CD4-positive, alpha-beta memory T cell (primary cell): ENCODE results near the gene SLC29A1. TPM values are rescaled to one million over a fixed set of nuclear protein-coding genes. Genes with fewer than 3 reads are reported as not detected.
A peak's percentile ranks its signal among the peaks of the same experiment; 100 is the strongest.

Source experiments
- CTCF ChIA-PET: fragments of 350-600 bp; sonication (Branson Sonifier 250); formaldehyde crosslinking; loops from one replicate; lab custom pipeline; 2021; ENCODE audit warnings: inconsistent platforms; ENCODE audit not compliant: partially characterized antibody; lab: Charles Lee
- POLR2A ChIA-PET: fragments of 350-600 bp; sonication (Branson Sonifier 250); formaldehyde crosslinking; loops from one replicate; lab custom pipeline; 2021; ENCODE audit not compliant: partially characterized antibody; lab: Charles Lee
- DNase-seq, 5 donors: peaks; one replicate each; pipeline versions ENCODE4 v3.0.0 to v3.0.0-alpha.2; 2020 to 2022; ENCODE audit warnings: mixed read lengths in 1 of 5
- H3K27ac ChIP-seq: one replicate; pipeline ENCODE4 v1.7.0; 2013; ENCODE audit warnings: low read depth, low read length
- H3K27me3 ChIP-seq: 2 replicates; pipeline ENCODE4 v1.7.0; 2013; ENCODE audit warnings: mild to moderate bottlenecking, low read length, moderate library complexity; ENCODE audit not compliant: insufficient read depth
- H3K36me3 ChIP-seq: 2 replicates; pipeline ENCODE4 v1.7.0; 2013; ENCODE audit warnings: mild to moderate bottlenecking, low read length, moderate library complexity; ENCODE audit not compliant: insufficient read depth
- H3K4me1 ChIP-seq: 2 replicates; pipeline ENCODE4 v1.7.0; 2013; ENCODE audit warnings: mild to moderate bottlenecking, low read length, moderate library complexity; ENCODE audit not compliant: insufficient read depth
- H3K4me3 ChIP-seq, 2 donors: one replicate each; pipeline ENCODE4 v1.7.0; 2013; ENCODE audit warnings: low read length in 2 of 2, mild to moderate bottlenecking in 1 of 2
- H3K9me3 ChIP-seq, 2 donors: one replicate each; pipeline ENCODE4 v1.7.0; 2013; ENCODE audit warnings: low read length in 2 of 2, control low read depth in 1 of 2; ENCODE audit not compliant: control insufficient read depth in 1 of 2
- H3K27ac Mint-ChIP-seq, 7 donors: one replicate each; pipeline ENCODE4 v1.8.0; 2020 to 2021; ENCODE audit warnings: mixed read lengths in 7 of 7, mild to moderate bottlenecking in 6 of 7, inconsistent platforms in 3 of 7, moderate library complexity in 3 of 7
- H3K27me3 Mint-ChIP-seq, 2 donors: one replicate each; pipeline ENCODE4 v1.8.0; 2020 to 2021; ENCODE audit warnings: mixed read lengths in 2 of 2
- H3K36me3 Mint-ChIP-seq, 2 donors: one replicate each; pipeline ENCODE4 v1.8.0; 2020 to 2021; ENCODE audit warnings: mixed read lengths in 2 of 2, inconsistent platforms in 1 of 2, mild to moderate bottlenecking in 1 of 2
- H3K4me1 Mint-ChIP-seq, 4 donors: one replicate each; pipeline ENCODE4 v1.8.0; 2020 to 2021; ENCODE audit warnings: mixed read lengths in 4 of 4, mild to moderate bottlenecking in 1 of 4
- H3K4me3 Mint-ChIP-seq, 8 donors: one replicate each; pipeline ENCODE4 v1.8.0; 2020 to 2021; ENCODE audit warnings: mixed read lengths in 8 of 8, mild to moderate bottlenecking in 7 of 8, moderate library complexity in 6 of 8, inconsistent platforms in 3 of 8
- H3K9me3 Mint-ChIP-seq, 8 donors: one replicate each; pipeline ENCODE4 v1.8.0; 2020 to 2021; ENCODE audit warnings: mixed read lengths in 8 of 8, mild to moderate bottlenecking in 5 of 8, inconsistent platforms in 3 of 8, moderate library complexity in 1 of 8
- intact Hi-C: fragments of 100-400 bp; cut with micrococcal nuclease; formaldehyde crosslinking; loops from one replicate; pipeline ENCODE4 v1.15.1; 2023
- polyA plus RNA-seq, 2 donors: library from polyadenylated mRNA; unstranded; fragments of 300-500 nt; fragmentation: Illumina TruSeq; gene quantifications; one replicate each; pipeline ENCODE4 v1.2.3, GENCODE V29; 2021
- total RNA-seq, 2 experiments: library from RNA; stranded (reverse); gene quantifications; one replicate each; pipeline ENCODE4 v1.2.3, GENCODE V29; 2021

Gene SLC29A1
- total and polyA plus RNA-seq, 4 experiments from 2014 or later, result 2.1 to 3.7 (median 3.2) TPM

- Mint-ChIP-seq H3K9me3 (peaks cover 0 to 5% (median 0%) of the 10 kb centered on the region in 8 donors), H3K27ac (peak overlapping the region in 6 of 7 donors; percentile 44 to 94 (median 80)), H3K27me3 (no peaks in the 10 kb centered on the region), H3K36me3 (peaks cover 41 to 77% of the 10 kb centered on the region in 2 donors), H3K4me3 (peak overlapping the region in 5 of 8 donors; percentile 17 to 77 (median 57)), H3K4me1 (peaks cover 39 to 79% (median 53%) of the 10 kb centered on the region in 4 donors)
- intact Hi-C loops, result no loop called here
- H3K9me3 ChIP-seq, result no peaks in the 10 kb centered on the region
- DNase-seq, result no peak
- no peaks in the 10 kb centered on the region for H3K27me3 ChIP-seq
- ChIA-PET POLR2A (interaction anchor here (1.1 to 5.9 kb wide), 6 partner anchors 8 to 30 kb away, joined by 4 to 217 read pairs (median 22); partner anchors contain the start of genes HSP90AB1, NFKBIE and SLC29A1), CTCF (interaction anchor here (0.9 to 8.8 kb wide), 11 partner anchors 8 to 79 kb away, joined by 3 to 82 read pairs (median 6); partner anchors contain the start of genes HSP90AB1, NFKBIE and TMEM151B)
- no peak overlapping the region for H3K27ac ChIP-seq
- H3K4me1 ChIP-seq, result peaks cover 35% of the 10 kb centered on the region
- peaks cover 67% of the 10 kb centered on the region for H3K36me3 ChIP-seq
- H3K4me3 ChIP-seq, result no peak overlapping the region
Observed at GRCh38 chr6:44254191-44255104, 31.1 kb downstream of the SLC29A1 start.

GRCh38 chr6:44255105-44255808, 31.9 kb downstream of the SLC29A1 start:
- Histone ChIP-seq H3K36me3 (peaks cover 67% of the 10 kb centered on the region), H3K4me1 (peaks cover 27% of the 10 kb centered on the region), H3K4me3 (no peak overlapping the region), H3K27me3 (no peaks in the 10 kb centered on the region), H3K27ac (no peak overlapping the region), H3K9me3 (no peaks in the 10 kb centered on the region)
- Mint-ChIP-seq H3K36me3 (peaks cover 33 to 70% of the 10 kb centered on the region in 2 donors), H3K4me1 (peaks cover 34 to 70% (median 45%) of the 10 kb centered on the region in 4 donors), H3K27ac (peak overlapping the region; percentile 30 to 97 (median 90)), H3K27me3 (no peaks in the 10 kb centered on the region), H3K4me3 (peak overlapping the region in 7 of 8 donors; percentile 41 to 94 (median 85)), H3K9me3 (peaks cover 0 to 5% (median 0%) of the 10 kb centered on the region in 8 donors)
- no peak for DNase-seq
- ChIA-PET POLR2A (interaction anchor here (2.4 to 5.9 kb wide), 5 partner anchors 9 to 31 kb away, joined by 7 to 217 read pairs (median 23); partner anchors contain the start of genes HSP90AB1, NFKBIE and SLC29A1), CTCF (interaction anchor here (1.4 to 8.8 kb wide), 9 partner anchors 9 to 82 kb away, joined by 3 to 82 read pairs (median 8); partner anchors contain the start of genes HSP90AB1, NFKBIE and TMEM151B)
- intact Hi-C loops, result no loop called here

- Histone ChIP-seq H3K9me3 (no peaks in the 10 kb centered on the region), H3K27me3 (no peaks in the 10 kb centered on the region), H3K27ac (peak overlapping the region; percentile 82), H3K4me3 (peak overlapping the region; percentile 63 to 73), H3K36me3 (peaks cover 61% of the 10 kb centered on the region), H3K4me1 (peaks cover 31% of the 10 kb centered on the region)
- ChIA-PET CTCF (interaction anchor here (0.6 to 8.8 kb wide), 13 partner anchors 10 to 160 kb away, joined by 3 to 82 read pairs (median 8); partner anchors contain the start of genes HSP90AB1, NFKBIE and TMEM151B), POLR2A (interaction anchor here (0.9 to 5.9 kb wide), 12 partner anchors 9 to 1331 kb away, joined by 3 to 217 read pairs (median 6); partner anchors contain the start of genes AARS2, CDC5L, HSP90AB1 and NFKBIE)
- H3K27me3 Mint-ChIP-seq, result no peaks in the 10 kb centered on the region
- DNase-seq, result no peak
- peak overlapping the region; percentile 80 to 97 (median 91) for H3K27ac Mint-ChIP-seq
- peak overlapping the region; percentile 77 to 94 (median 88) for H3K4me3 Mint-ChIP-seq
- H3K4me1 Mint-ChIP-seq, result peaks cover 36 to 67% (median 49%) of the 10 kb centered on the region in 4 donors
- H3K36me3 Mint-ChIP-seq, result peaks cover 31 to 68% of the 10 kb centered on the region in 2 donors
- H3K9me3 Mint-ChIP-seq, result peaks cover 0 to 5% (median 0%) of the 10 kb centered on the region in 8 donors
- intact Hi-C loops, result loop anchor here (2.0 kb wide), 1 partner anchor 33 kb away; the partner anchor contains the start of gene SLC29A1
Observed at GRCh38 chr6:44255871-44256774, 32.7 kb downstream of the SLC29A1 start.

GRCh38 chr6:44256775-44257024, 33.3 kb downstream of the SLC29A1 start:
- peaks cover 35% of the 10 kb centered on the region for H3K4me1 ChIP-seq
- DNase-seq, result no peak
- no peaks in the 10 kb centered on the region for H3K27me3 Mint-ChIP-seq
- H3K9me3 ChIP-seq, result no peaks in the 10 kb centered on the region
- peaks cover 36 to 64% (median 49%) of the 10 kb centered on the region in 4 donors for H3K4me1 Mint-ChIP-seq
- ChIA-PET CTCF (interaction anchor here (0.6 to 8.8 kb wide), 14 partner anchors 10 to 168 kb away, joined by 3 to 82 read pairs (median 8); partner anchors contain the start of genes HSP90AB1, NFKBIE and TMEM151B), POLR2A (interaction anchor here (0.9 to 5.9 kb wide), 12 partner anchors 10 to 1330 kb away, joined by 3 to 217 read pairs (median 6); partner anchors contain the start of genes AARS2, CDC5L, HSP90AB1 and NFKBIE)
- intact Hi-C loops, result loop anchor here (1.0 to 2.0 kb wide), 4 partner anchors 9 to 84 kb away; partner anchors contain the start of genes HSP90AB1, NFKBIE and SLC29A1
- H3K4me3 ChIP-seq, result peak overlapping the region; percentile 63 to 73
- peaks cover 60% of the 10 kb centered on the region for H3K36me3 ChIP-seq
- H3K27ac ChIP-seq, result peak overlapping the region; percentile 82
- peak overlapping the region; percentile 80 to 97 (median 91) for H3K27ac Mint-ChIP-seq
- H3K27me3 ChIP-seq, result no peaks in the 10 kb centered on the region
- H3K9me3 Mint-ChIP-seq, result peaks cover 0 to 5% (median 0%) of the 10 kb centered on the region in 8 donors
- H3K4me3 Mint-ChIP-seq, result peak overlapping the region; percentile 77 to 94 (median 88)
- H3K36me3 Mint-ChIP-seq, result peaks cover 26 to 64% of the 10 kb centered on the region in 2 donors

- peaks cover 40% of the 10 kb centered on the region for H3K4me1 ChIP-seq
- intact Hi-C loops, result loop anchor here (1.0 to 2.0 kb wide), 4 partner anchors 8 to 85 kb away; partner anchors contain the start of genes HSP90AB1, NFKBIE and SLC29A1
- Mint-ChIP-seq H3K27me3 (no peaks in the 10 kb centered on the region), H3K27ac (peak within 1 kb of the TSS; percentile 80 to 97 (median 96)), H3K4me3 (peak within 1 kb of the TSS; percentile 86 to 94 (median 89)), H3K9me3 (peaks cover 0 to 5% (median 0%) of the 10 kb centered on the region in 8 donors), H3K4me1 (peaks cover 33 to 62% (median 49%) of the 10 kb centered on the region in 4 donors), H3K36me3 (peaks cover 22 to 59% of the 10 kb centered on the region in 2 donors)
- H3K9me3 ChIP-seq, result no peaks in the 10 kb centered on the region
- H3K27ac ChIP-seq, result peak within 1 kb of the TSS; percentile 82
- peak within 1 kb of the TSS; percentile 63 to 73 for H3K4me3 ChIP-seq
- H3K36me3 ChIP-seq, result peaks cover 55% of the 10 kb centered on the region
- POLR2A ChIA-PET, result interaction anchor here (0.9 to 5.9 kb wide), 12 partner anchors 9 to 1330 kb away, joined by 3 to 217 read pairs (median 6); partner anchors contain the start of genes AARS2, CDC5L, HSP90AB1 and NFKBIE
- CTCF ChIA-PET, result interaction anchor here (0.6 to 8.8 kb wide), 14 partner anchors 10 to 168 kb away, joined by 3 to 82 read pairs (median 8); partner anchors contain the start of genes HSP90AB1, NFKBIE and TMEM151B
- peak; percentile 57 to 81 (median 70) for DNase-seq
- no peaks in the 10 kb centered on the region for H3K27me3 ChIP-seq
Observed at GRCh38 chr6:44257025-44257752, 33.8 kb downstream of the SLC29A1 start, which contains the start of gene SLC35B2. Gene SLC35B2, minus strand, starts transcription at chr6:44257528. Its CDS starts 118 bp downstream, at chr6:44257410.
